ENCODE measurements around the gene PCDHGA3.
"Not testable (repeated sequence)": the region's sequence is repeated elsewhere in the genome, so short reads cannot be mapped to it uniquely, and the experiment has no call there.

DNA sequence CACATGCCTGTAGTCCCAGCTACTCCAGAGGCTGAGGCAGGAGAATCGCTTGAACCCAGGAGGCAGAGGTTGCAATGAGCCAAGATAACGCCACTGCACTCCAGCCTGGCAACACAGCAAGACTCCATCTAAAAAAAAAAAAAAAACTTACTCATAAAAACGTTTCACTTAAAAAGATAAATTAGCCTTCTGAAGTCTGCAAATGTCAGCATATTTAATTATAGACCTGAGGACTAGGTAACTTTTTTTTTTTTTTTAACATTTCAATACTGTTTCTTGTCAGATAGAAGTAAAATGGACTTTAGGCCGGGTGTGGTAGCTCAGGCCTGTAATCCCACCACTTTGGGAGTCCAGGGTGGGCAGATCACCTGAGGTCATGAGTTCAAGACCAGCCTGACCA is 26.7 kb upstream of the PCDHGA3 start:
- TF ChIP-seq CTCF, POLR2A (IDR thresholded peaks at IDR 0.05): not testable (repeated sequence)

All from thyroid gland (tissue), 4 donors.